IMR-90 (cell line): Measurements from ENCODE around the gene TBC1D8. TPM values are rescaled to one million over a fixed set of nuclear protein-coding genes. Genes with fewer than 3 reads are reported as not detected.

Experiments
- ATAC-seq: fragments of 200-7000 bp; cut with Tn5 transposase; 2 replicates; pipeline ENCODE4 v1.9.1; 2020; ENCODE audit warnings: low read depth, mild to moderate bottlenecking, moderate library complexity
- BruUV-seq: library from RNA; stranded (reverse); fragments of 400-500 nt; replicated peaks from 2 replicates; lab custom pipeline; 2021; lab: Mats Ljungman, UMichigan
- CTCF ChIA-PET: fragments of 300-600 bp; formaldehyde crosslinking; extraction: SDS; loops from one replicate; lab custom pipeline; 2021; ENCODE audit warnings: antibody characterized with exemption; lab: Yijun Ruan, JAX
- POLR2A ChIA-PET: fragments of 300-600 bp; sonication (Branson Sonifier 250); formaldehyde crosslinking; loops from one replicate; lab custom pipeline; 2022; ENCODE audit warnings: antibody characterized with exemption; ENCODE audit not compliant: unreplicated experiment; lab: Charles Lee
- DNase-seq: peaks from one replicate; pipeline ENCODE4 v3.0.0; 2013
- H2AFZ ChIP-seq: replicated peaks from 2 replicates; pipeline ENCODE3; 2013; ENCODE audit warnings: low read length, mild to moderate bottlenecking; ENCODE audit not compliant: poor library complexity
- H2AK5ac ChIP-seq: 2 replicates; pipeline ENCODE4 v1.6.1; 2013; ENCODE audit warnings: low read depth, low read length, inconsistent platforms
- H2AK9ac ChIP-seq: replicated peaks from 2 replicates; pipeline ENCODE3; 2013; ENCODE audit warnings: mild to moderate bottlenecking, low read depth, low read length, moderate library complexity; ENCODE audit not compliant: poor library complexity
- H2BK120ac ChIP-seq: 2 replicates; pipeline ENCODE4 v1.6.1; 2013; ENCODE audit warnings: low read depth, low read length, inconsistent platforms
- H2BK15ac ChIP-seq: 3 replicates; pipeline ENCODE4 v1.6.1; 2013; ENCODE audit warnings: low read depth, low read length, inconsistent platforms
- H2BK20ac ChIP-seq: 2 replicates; pipeline ENCODE4 v1.6.1; 2013; ENCODE audit warnings: low read depth, mild to moderate bottlenecking, inconsistent platforms, low read length, moderate library complexity
- H2BK5ac ChIP-seq: 2 replicates; pipeline ENCODE4 v1.6.1; 2013; ENCODE audit warnings: mild to moderate bottlenecking, low read depth, low read length, inconsistent platforms; ENCODE audit not compliant: poor library complexity, severe bottlenecking
- H3K14ac ChIP-seq: replicated peaks from 2 replicates; pipeline ENCODE4 v1.6.1; 2013; ENCODE audit warnings: low read depth, low read length, inconsistent platforms
- H3K18ac ChIP-seq: 2 replicates; pipeline ENCODE4 v1.6.1; 2013; ENCODE audit warnings: low read depth, low read length, control low read depth
- H3K23ac ChIP-seq: 2 replicates; pipeline ENCODE4 v1.6.1; 2013; ENCODE audit warnings: low read depth, low read length, inconsistent platforms
- H3K27ac ChIP-seq: 2 replicates; pipeline ENCODE4 v1.5.1; 2013; ENCODE audit warnings: mild to moderate bottlenecking, control low read depth, low read length; ENCODE audit not compliant: insufficient read depth
- H3K27me3 ChIP-seq: 2 replicates; pipeline ENCODE4 v1.6.1; 2013; ENCODE audit warnings: low read length; ENCODE audit not compliant: control insufficient read depth, insufficient read depth
- H3K36me3 ChIP-seq: 2 replicates; pipeline ENCODE4 v1.6.1; 2013; ENCODE audit warnings: low read length, mixed read lengths; ENCODE audit not compliant: control insufficient read depth, insufficient read depth
- H3K4ac ChIP-seq: 2 replicates; pipeline ENCODE4 v1.6.1; 2013; ENCODE audit warnings: low read depth, low read length, inconsistent platforms
- H3K4me1 ChIP-seq: 2 replicates; pipeline ENCODE4 v1.6.1; 2013; ENCODE audit warnings: low read length, mixed read lengths; ENCODE audit not compliant: control insufficient read depth, insufficient read depth
- H3K4me2 ChIP-seq: 2 replicates; pipeline ENCODE4 v1.6.1; 2013; ENCODE audit warnings: low read depth, mild to moderate bottlenecking, control low read depth, low read length, moderate library complexity
- H3K4me3 ChIP-seq: 2 replicates; pipeline ENCODE4 v1.5.1; 2013; ENCODE audit warnings: low read depth, mild to moderate bottlenecking, control low read depth, low read length, moderate library complexity; ENCODE audit not compliant: insufficient read depth
- H3K56ac ChIP-seq: 2 replicates; pipeline ENCODE4 v1.6.1; 2013; ENCODE audit warnings: low read length, inconsistent platforms; ENCODE audit not compliant: insufficient read depth; ENCODE audit errors: extremely low read depth
- H3K79me1 ChIP-seq, 2 experiments: 2 replicates each; pipeline ENCODE4 v1.6.1; 2013; ENCODE audit warnings: low read length in 2 of 2, inconsistent platforms in 1 of 2, low read depth in 1 of 2
- H3K9ac ChIP-seq: 2 replicates; pipeline ENCODE4 v1.6.1; 2013; ENCODE audit warnings: low read depth, low read length, control low read depth
- H3K9me1 ChIP-seq: 2 replicates; pipeline ENCODE4 v1.6.1; 2013; ENCODE audit warnings: low read length, inconsistent platforms; ENCODE audit not compliant: insufficient read depth
- H3K9me3 ChIP-seq: 2 replicates; pipeline ENCODE4 v1.6.1; 2013; ENCODE audit warnings: low read length; ENCODE audit not compliant: control insufficient read depth, insufficient read depth
- H4K20me1 ChIP-seq: 2 replicates; pipeline ENCODE4 v1.6.1; 2013; ENCODE audit warnings: low read length, inconsistent platforms; ENCODE audit not compliant: insufficient read depth
- H4K5ac ChIP-seq: 2 replicates; pipeline ENCODE4 v1.6.1; 2013; ENCODE audit warnings: mild to moderate bottlenecking, low read depth, low read length, control low read depth
- H4K8ac ChIP-seq, 2 experiments: 2 replicates each; pipeline ENCODE4 v1.6.1; 2013; ENCODE audit warnings: low read depth in 2 of 2, low read length in 2 of 2, control low read depth in 1 of 2, inconsistent platforms in 1 of 2
- H4K91ac ChIP-seq: 2 replicates; pipeline ENCODE4 v1.6.1; 2013; ENCODE audit warnings: low read depth, low read length, inconsistent platforms; ENCODE audit not compliant: insufficient read depth
- CEBPB ChIP-seq: IDR thresholded peaks from 2 replicates; pipeline ENCODE4 v1.6.1; 2012; ENCODE audit warnings: low read depth, low read length, improper control_type of control experiment
- CHD1 ChIP-seq: IDR thresholded peaks from 2 replicates; pipeline ENCODE4 v1.6.1; 2012; ENCODE audit warnings: low read depth, low read length, improper control_type of control experiment
- CTCF ChIP-seq: conservative IDR thresholded peaks from 2 replicates; pipeline ENCODE4 v1.5.1; 2012; ENCODE audit warnings: mild to moderate bottlenecking, low read depth, low read length, improper control_type of control experiment
- ELK1 ChIP-seq: fragments of 150-350 bp; IDR thresholded peaks from 2 replicates; pipeline ENCODE4 v1.6.1; 2016; ENCODE audit warnings: low read depth, mild to moderate bottlenecking, low read length, moderate library complexity, borderline replicate concordance
- FOS ChIP-seq: fragments of 150-350 bp; IDR thresholded peaks from 2 replicates; pipeline ENCODE4 v1.6.1; 2016; ENCODE audit warnings: low read depth, low read length
- MAFK ChIP-seq: IDR thresholded peaks from 2 replicates; pipeline ENCODE4 v1.6.1; 2012; ENCODE audit warnings: low read depth, low read length, improper control_type of control experiment
- MAZ ChIP-seq: IDR thresholded peaks from 2 replicates; pipeline ENCODE4 v1.6.1; 2012; ENCODE audit warnings: low read depth, mild to moderate bottlenecking, low read length, improper control_type of control experiment, moderate library complexity, borderline replicate concordance
- NFE2L2 ChIP-seq: fragments of 150-350 bp; IDR thresholded peaks from 2 replicates; pipeline ENCODE4 v1.6.1; 2016; ENCODE audit warnings: low read depth, mild to moderate bottlenecking, low read length
- POLR2A ChIP-seq: IDR thresholded peaks from 2 replicates; pipeline ENCODE4 v1.6.1; 2012; ENCODE audit warnings: mild to moderate bottlenecking, low read depth, low read length
- RAD21 ChIP-seq: IDR thresholded peaks from 2 replicates; pipeline ENCODE4 v1.6.1; 2012; ENCODE audit warnings: low read length, improper control_type of control experiment
- SMC3 ChIP-seq: fragments of 150-350 bp; IDR thresholded peaks from 2 replicates; pipeline ENCODE4 v1.6.1; 2016; ENCODE audit warnings: low read depth, mild to moderate bottlenecking, antibody characterized with exemption, low read length, moderate library complexity
- WGBS, 2 experiments: methylation state at CpG; one replicate each; pipeline versions ENCODE4 v1.1.5 to v1.1.7; 2013; ENCODE audit warnings: missing lambda C conversion rate in 2 of 2; ENCODE audit not compliant: insufficient read length in 1 of 2; ENCODE audit errors: extremely low coverage in 2 of 2; 5-methylcytosine and 5-hydroxymethylcytosine counted together
- dilution Hi-C: fragments of 300-500 bp; cut with HindIII; formaldehyde crosslinking; loops from one replicate; pipeline ENCODE4 v1.14.3; 2018; ENCODE audit warnings: low sequenced_read_pairs; ENCODE audit not compliant: unreplicated experiment
- in situ Hi-C: fragments of 300-500 bp; cut with MboI; formaldehyde crosslinking; loops from 3 replicates; pipeline ENCODE4 v1.14.3; 2019; ENCODE audit warnings: low sequenced_read_pairs, inconsistent platforms, mixed read lengths
- intact Hi-C: fragments of 100-400 bp; cut with micrococcal nuclease; formaldehyde crosslinking; loops from 2 replicates; pipeline ENCODE4 v1.10.0; 2022
- polyA plus RNA-seq, 3 experiments: library from polyadenylated mRNA; depleted of rRNA; stranded (reverse); fragments of >200 nt; gene quantifications; 2 replicates each; pipeline ENCODE4 v1.2.3, GENCODE V29; 2012; ENCODE audit warnings: low replicate concordance in 1 of 3
- total RNA-seq: library from RNA; depleted of rRNA; stranded (reverse); fragments of >200 nt; gene quantifications from 2 replicates; pipeline ENCODE4 v1.2.3, GENCODE V29; 2012

The TBC1D8 gene
- total and polyA plus RNA-seq, 2 of the 4 experiments (the other 2 are of a cell fraction) = 1.3 to 1.5 TPM

- ChIA-PET POLR2A (interaction anchor here (0.5 kb wide), 1 partner anchor 1176 kb away, joined by 3 read pairs; no protein-coding TSS in a partner anchor), CTCF (interaction anchor here (0.6 to 1.6 kb wide), 2 partner anchors 29 to 63 kb away, joined by 3 to 4 read pairs; no protein-coding TSS in a partner anchor)
- Histone ChIP-seq H2BK120ac (peak overlapping the region; percentile 87), H3K36me3 (no peaks in the 10 kb centered on the region), H3K27ac (no peak overlapping the region), H3K4me3 (no peak overlapping the region), H2AK9ac (no peak overlapping the region), H2BK15ac (peak overlapping the region; percentile 62; the same call in 2 of the 3 replicates), H3K9me3 (no peaks in the 10 kb centered on the region), H3K18ac (no peak overlapping the region), H3K9ac (no peak overlapping the region), H2BK5ac (no peak overlapping the region), H4K8ac (peak overlapping the region in 1 of 2 experiments; percentile 27; a peak in 1 of 4 replicates), H3K14ac (peak overlapping the region; percentile 84), H3K4ac (peak overlapping the region; percentile 80), H3K56ac (no peak overlapping the region), H2AK5ac (peak overlapping the region; percentile 91), H3K4me1 (peaks cover 16% of the 10 kb centered on the region), H2AFZ (no peak overlapping the region), H3K9me1 (peaks cover 21% of the 10 kb centered on the region), H4K5ac (no peak overlapping the region), H3K23ac (peak overlapping the region; percentile 81), H3K27me3 (no peaks in the 10 kb centered on the region), H4K20me1 (peaks cover 10% of the 10 kb centered on the region; the same call in 1 of the 2 replicates), H2BK20ac (peak overlapping the region; percentile 71), H4K91ac (peak overlapping the region; percentile 79; the same call in 1 of the 2 replicates), H3K4me2 (no peak overlapping the region), H3K79me1 (peaks cover 6 to 39% of the 10 kb centered on the region in 2 experiments; a peak in 3 of 4 replicates)
- DNase-seq (no peak), ATAC-seq (no peak)
- in situ Hi-C loops (no loop called here), intact Hi-C loops (no loop called here), dilution Hi-C loops (no loop called here)
- BruUV-seq = no TSS peak
- no CpG with 5 or more reads among the region's 3 CpGs for WGBS, 2 experiments
- TF ChIP-seq SMC3 = no peak
- TF ChIP-seq MAFK = no peak
- TF ChIP-seq POLR2A = no peak
- TF ChIP-seq ELK1 = no peak
- TF ChIP-seq NFE2L2 = no peak
- TF ChIP-seq CHD1 = no peak
- TF ChIP-seq MAZ = no peak
- TF ChIP-seq CEBPB = no peak
- no peak for TF ChIP-seq FOS
- TF ChIP-seq RAD21 = no peak
- TF ChIP-seq CTCF = no peak
Measured at GRCh38 chr2:101125808-101126207, 25.4 kb downstream of the TBC1D8 start.
